HG03135 (cell line): ENCODE data around the gene PKNOX2.

Experiments
- ATAC-seq: cut with Tn5 transposase; IDR thresholded peaks from one replicate; pipeline ENCODE4 v1.9.1; 2021; ENCODE audit warnings: mild to moderate bottlenecking, moderate library complexity; ENCODE audit not compliant: unreplicated experiment

PKNOX2 gene

DNA sequence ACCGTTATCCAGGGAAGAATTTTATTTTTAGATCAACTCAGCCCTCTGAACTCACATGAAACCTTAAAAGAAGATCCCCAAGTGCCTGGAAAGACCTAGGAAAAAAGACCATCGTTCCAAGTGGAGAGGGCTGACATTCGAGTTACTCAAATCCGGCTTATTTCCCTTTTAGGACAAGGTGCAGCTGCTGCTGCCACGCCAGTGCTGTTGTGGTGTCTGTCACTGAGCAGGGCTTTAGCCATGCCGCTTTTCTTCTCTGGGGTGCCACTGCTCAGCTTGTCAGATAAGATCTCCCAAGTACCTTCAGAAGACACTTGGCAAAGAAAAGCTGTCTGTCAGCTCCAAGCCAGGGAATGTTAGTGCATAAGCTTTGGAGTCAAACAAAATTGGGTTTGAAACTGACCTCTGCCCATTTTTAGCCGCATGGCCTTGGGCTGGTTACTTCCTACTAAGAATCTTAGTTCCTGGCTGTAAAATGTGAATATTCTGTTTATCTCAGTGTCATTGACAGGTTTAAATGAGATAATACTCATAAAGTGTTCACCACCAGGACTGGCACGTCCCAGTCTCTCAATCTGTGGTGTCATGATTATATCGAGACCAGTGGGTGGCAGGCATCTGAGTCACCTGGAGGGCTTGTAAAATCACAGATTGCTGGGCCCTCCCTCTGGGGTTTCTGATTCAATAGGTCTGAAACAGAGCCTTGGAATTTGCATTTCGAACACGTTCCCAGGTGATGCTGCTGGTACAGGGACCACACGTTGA lies 117.5 kb downstream of the PKNOX2 start:
- no peak for ATAC-seq

DNA sequence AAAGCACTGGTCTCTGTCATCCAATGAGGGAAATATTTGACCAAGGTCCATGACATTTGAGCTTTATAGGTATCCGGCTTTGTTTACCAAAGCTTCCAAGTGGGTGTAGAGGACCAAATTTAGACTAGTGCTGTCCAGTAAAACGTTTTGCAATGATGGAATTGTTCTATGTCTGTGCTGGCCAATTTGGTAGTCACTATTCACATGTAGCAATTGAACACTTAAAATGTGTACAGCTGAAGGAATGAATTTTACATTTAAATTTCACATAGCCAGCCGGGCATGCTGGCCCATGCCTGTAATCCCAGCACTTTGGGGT lies 118.0 kb downstream of the PKNOX2 start:
- no peak for ATAC-seq

DNA sequence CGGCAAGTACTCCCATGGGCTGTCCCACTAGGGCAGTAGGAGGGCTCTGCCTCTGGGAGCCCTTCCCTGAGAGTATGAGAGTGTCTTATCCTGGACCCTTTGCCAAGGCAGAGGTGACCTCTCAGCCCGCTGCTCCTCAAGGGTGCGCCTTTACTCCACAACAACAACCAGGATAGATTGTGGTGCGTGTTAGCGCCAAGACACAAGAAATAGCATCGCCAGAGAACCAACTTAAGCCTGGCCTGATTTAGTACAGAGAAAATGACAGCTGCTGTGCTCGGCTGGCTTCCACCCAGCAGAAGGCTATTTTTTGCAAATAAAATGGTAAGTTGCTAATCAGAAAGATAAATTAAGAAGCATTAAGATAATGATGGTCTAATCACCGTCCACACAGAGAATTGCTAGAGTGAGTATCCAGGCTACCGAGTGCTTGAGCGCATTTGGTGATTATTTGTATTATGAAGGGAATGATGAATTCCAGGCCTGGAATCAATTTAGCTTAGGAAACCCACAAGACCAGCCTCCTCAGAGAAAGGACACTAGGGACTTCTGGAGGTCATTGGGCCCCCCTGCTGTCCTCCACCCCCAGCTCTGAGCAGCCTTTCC lies 119.8 kb downstream of the PKNOX2 start:
- no peak for ATAC-seq

DNA sequence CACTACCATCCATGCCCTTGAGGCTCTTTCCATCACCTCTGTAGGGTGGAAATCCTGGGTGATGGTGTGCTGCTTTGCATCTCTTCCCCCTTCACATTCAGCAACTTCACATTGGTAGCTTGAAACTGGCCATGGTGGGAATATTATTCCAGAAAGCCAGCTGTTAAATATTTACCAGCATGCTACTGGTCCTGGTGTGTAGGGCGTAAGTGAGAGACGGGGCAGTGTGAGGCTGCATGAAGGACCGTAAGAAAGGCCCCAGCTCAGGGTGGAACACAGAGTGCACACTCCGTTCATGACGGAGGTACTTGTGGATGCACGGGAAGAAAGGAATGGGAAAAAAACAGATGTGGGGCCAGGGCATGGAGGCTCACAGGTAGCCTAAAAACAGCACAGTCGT lies 121.3 kb downstream of the PKNOX2 start:
- no peak for ATAC-seq

DNA sequence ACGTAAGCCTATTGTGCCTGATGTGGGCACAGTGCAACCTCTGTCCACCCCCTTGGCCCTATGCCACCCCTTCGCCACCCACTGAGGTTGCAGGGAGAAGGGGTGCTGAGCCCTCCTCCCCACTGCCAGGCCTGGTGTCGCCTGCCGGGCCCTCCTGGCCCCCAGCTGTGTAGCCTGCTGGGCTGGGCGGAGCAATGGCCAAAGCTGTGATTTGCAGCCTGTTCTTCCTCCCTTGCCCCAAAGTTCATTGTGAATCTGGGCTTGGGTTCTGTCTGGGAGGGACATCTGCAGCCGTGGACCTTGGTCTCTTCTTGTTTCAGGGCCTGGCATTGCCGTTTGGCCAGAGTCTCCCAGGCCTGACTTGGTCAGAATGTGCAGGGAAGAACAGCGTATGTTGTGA lies 121.9 kb downstream of the PKNOX2 start:
- no peak for ATAC-seq

DNA sequence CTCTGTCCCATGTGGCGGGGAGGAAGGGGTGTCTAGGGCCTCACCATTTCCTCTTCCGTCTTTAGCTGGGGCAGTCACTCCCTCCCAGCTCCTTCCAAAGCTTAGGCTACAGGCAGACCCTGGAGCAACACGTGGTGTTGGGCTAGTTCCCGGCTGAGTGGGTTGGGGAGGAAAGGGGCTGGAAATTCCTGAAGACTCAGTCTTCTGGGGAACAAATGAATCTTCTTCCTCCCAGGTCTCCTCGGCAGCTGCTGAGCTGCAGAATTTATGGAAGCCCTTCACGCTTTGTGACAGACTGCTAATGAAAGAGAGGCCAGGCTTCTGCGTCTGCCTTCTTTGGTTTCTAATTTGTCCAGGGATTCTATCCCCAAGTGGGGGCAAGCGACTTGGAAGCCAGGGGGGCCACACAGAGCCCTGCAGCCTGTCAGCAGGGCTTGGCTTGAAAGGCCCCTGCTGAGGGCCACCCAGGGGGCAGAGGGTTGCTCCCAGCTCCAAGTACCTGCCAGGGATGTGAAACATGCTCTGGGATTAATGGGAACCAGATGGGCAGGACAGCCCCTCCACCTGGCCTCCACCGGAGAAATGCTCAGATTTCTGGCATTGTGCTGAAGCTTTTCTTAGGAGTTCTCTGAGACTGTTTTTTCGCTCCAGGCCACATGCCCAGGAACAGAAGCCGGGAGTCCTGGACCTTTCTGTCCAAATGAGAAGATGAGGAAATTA lies 123.1 kb downstream of the PKNOX2 start:
- no peak for ATAC-seq

DNA sequence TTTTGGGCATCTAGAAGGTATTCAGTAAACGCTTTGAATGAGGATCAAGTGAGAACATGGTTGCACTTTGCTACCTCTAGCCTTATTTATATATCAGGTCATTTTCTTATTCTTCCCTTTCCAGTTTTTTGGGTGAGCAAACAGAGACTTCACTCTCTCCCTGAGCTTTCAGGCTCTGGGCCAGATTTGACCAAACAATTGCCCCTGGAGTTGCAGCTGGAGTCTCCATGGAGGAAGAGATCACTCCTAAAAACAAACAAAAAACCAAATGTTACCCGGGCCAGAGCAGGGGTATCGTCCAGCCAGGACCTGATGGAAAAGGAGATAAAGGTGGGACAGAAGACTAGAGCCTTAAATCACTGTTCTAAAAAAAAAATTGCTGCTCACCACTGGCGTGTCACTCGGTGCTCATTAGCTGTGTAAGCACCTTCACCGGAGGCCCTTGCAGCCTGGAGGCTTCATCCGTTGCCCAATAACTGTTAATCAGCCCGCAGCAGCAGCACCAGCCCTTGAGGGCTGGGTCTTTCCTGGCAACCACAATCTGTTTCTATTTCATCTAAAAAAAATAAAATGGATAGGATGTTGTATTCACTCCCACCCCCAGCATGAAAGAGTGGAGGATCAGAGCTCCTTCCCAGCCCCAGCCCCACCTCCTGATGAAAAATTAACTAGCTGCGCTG lies 125.0 kb downstream of the PKNOX2 start:
- ATAC-seq, result no peak

DNA sequence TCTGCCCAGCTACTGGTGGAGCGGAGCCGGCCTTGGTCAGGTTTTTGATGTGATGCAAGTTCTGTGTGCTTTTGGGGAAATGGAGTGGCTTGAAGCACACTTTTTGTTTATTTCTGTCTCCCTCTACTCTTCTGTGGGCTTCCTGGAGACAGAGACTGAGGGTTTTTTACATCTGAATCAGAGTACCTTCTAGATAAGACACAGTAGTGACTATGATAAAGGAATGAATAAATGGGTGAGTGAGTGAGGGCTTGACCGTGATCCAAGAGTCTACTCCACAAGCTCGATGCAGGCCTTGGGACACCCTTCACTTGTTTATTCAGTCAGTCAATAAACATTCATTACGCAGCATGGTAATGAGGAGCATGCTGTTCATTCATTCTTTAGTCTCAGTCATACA lies 125.7 kb downstream of the PKNOX2 start:
- no peak for ATAC-seq

DNA sequence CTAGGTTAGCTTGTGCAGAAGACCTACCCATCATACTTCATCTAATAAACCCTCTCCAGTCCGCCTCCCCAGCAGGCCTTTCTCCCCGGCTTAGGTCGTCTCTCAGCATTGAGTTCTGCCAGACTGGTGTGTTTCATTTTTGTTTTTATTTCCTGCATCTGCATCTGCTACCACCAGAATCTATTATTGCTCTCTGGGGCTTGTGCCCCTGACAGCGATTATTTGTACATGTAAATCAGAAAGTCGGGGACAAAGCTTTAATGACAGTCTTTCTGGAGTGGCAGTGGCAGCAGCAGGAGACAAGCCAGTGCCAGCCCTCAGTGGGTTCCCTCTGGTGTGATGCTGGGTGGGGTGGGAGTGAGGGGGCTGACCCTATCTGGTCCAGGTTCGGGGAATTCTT lies 127.5 kb downstream of the PKNOX2 start:
- ATAC-seq, result no peak

DNA sequence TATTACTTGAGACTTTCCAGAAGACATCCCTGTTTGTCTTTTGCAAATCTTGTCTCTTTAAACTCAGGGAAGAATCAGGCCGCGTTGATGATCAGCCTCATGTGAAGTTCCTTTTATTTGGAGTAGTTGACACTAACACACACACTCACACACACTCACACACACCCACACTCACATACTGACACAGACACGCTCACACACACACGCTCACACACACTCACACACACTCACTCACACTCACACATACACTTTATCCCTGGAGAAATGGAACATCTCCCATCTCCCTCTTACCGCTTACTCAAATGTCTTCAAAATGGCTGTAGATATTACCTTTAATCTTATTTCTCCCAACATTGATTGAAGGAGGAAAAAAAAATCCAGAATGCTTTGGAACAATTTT lies 129.0 kb downstream of the PKNOX2 start:
- no peak for ATAC-seq

DNA sequence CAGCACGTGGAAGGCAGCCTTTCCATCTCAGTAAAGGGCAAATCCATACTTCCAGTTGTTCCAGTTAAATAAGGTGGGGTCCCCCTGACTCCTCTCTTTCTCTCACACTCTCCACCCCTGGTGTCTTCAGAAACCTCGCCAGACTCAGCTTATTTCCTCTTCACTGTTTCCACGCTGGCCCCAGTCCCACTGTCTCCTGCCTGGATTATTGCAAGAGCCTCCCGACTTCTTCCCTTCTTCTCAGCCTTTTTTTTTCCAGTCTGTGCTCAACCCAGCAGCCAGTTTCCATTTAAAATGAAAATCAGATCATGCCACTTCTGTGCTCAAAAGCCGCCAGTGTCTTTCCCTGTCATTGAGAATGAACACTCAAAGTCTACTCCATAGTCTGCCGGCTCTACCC lies 131.4 kb downstream of the PKNOX2 start:
- no peak for ATAC-seq

DNA sequence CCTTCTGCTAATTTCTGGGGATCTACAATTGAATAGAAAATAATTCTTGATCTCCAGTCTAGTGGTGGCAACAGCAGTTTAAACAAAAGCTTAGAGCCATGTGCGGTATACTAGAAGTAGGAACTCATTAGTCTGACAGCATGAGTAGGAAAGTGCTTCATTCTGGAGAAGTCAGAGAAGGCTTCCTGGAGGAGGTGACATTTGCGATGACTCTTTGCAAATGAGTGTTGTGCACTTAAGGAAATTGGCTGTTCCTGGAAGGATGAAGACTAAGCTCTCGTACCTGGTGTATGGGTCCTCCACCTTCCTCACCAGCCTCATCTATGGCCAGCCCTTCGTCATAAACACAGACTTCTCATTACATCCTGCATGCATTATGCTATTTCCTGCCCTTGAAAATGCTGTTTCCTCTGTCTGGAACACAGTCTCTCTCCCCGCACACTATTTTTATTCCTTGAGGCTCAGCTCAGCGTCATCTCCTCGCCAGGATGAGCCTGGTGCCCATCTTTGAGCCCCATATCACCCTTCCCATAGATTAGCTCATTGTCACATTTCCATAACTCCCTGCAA lies 132.9 kb downstream of the PKNOX2 start:
- no peak for ATAC-seq

DNA sequence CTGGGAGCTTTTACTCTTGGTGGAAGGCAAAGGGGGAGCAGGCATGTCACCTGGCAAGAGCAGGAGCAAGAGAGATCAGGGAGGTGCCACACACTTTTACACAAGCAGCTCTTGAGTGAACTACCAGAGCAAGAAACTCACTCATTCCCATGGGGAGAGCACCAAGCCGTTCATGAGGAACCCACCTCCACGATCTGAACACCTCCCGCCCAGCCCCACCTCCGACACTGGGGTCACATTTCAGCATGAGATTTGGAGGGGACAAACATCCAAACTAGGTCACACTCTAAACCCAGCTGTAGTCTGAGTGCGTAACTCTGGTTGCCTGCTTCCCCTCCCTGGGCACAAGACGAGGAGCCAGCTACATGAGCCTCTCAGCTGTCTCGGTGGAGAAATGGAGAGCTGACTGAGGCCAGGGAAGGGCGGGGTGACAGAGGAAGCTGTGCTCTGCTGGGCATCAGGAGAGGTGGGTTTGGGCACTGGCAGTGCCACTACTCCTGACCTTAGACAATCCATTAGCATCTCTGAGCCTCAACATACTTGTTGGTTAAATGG lies 134.6 kb downstream of the PKNOX2 start:
- no peak for ATAC-seq

DNA sequence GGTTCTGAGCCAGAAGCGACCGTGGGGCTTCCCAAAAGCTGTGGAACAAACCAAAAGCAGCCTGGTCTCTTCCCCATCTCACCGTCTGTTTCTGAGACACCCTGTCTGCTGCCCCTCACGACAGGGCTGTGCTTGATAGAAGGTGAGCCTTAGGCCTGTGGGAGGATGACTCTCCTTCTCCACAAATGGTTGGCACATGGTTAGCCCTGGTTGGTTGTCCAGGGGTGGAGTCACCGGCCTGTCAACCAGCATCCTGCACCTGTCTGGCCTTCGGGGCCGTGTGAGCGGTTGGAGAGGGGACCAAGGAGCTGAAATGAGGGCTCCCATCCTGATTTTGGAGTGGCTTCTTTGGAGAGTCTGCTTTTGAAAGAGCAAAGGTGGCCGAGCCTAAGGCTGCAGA lies 135.3 kb downstream of the PKNOX2 start:
- no peak for ATAC-seq

DNA sequence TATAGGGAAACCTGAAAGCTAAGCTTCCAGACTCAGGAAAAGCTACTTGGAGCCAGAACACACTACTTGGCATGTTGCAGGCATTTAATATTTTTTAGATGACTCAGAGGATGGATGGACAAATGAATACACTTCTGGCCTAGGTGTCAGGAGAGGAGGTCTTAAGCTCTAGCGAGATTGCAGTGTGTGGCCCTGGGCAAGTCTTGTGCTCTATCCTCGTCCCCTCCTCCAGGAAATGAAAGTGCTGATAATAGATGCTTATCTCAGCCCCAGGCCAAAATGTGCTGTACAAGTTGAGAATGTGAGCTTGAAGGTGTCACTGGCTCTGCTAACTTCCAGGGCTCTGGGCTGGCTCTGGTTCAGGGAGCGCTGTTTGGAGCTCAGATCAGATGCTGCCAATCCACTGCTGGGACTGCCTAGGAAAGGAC lies 136.3 kb downstream of the PKNOX2 start:
- no peak for ATAC-seq

DNA sequence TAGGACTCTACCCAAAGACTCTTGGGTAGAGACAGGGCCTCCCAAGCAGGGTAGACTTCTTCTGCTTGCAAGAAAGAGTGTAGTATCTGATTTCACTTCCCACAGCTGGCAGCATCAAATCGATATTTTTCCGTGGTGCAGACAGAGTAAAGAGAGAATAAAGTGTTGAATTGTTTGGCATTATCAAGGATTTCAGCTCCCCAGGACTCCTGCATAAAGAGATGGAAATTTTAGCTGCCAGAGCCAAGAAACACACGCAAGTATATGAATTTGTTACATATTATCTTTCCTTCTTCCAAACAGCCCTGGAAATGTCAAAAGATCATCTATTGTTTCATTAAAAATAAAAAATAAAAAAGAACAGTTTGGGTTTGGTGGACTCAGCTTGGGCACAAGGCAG lies 136.8 kb downstream of the PKNOX2 start:
- ATAC-seq, result no peak

DNA sequence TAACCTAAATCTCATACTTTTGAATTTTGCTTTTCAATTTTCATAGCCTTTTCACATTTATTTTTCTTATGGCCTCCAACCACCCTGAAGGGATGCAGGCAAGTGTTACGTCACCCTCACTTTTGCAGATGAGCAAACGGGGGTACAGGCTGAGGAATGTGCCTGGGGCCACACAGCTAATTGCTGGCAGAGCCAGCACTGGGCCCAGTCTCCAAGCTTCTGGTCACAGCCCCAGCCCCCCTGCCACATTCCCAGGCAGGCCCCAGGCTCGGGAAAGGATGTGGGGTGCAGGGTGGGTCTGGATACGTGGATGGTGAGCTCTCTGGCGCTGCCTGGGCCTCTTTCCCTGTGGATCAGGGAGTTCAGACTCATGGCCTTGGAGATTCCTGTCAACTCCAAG lies 138.6 kb downstream of the PKNOX2 start:
- ATAC-seq, result no peak

DNA sequence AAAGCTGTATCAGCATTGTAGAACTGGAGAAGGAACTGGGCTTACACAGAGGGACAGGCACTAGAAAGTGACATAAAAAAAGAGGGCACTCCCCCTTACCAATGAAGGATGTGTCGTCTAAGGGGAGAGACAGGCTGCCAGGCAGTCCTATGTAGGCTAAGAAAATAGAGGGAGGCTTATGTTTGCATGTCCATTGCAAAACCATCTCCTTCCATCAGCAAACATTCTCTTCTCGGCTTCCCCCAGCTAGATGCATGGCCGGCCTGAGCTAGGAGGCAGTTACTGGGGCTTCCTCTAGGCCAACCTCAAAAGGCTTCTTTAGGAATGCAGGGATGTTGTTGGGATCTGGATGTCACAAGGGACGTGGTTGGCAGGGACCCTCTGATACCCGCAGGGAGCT lies 139.1 kb downstream of the PKNOX2 start:
- no peak for ATAC-seq

DNA sequence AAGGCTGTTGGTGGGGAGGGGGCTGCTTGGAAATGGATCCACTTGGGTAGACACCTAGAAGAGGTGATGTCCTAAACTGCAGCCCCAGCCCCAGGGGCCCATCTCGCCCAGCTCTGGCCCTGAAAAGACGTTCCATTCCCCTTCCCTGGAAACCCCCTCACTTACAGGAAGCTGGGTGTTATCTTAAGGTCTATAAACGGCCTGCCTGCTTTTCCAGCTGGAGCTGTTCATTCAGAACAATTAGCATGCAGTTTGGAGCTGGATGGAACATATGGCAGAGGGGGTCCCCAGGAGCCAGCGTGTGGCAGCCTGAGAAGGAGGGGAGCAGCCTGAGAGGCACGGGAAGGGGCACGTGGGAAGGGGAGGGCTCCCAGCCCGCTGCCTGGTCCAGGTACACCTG lies 139.6 kb downstream of the PKNOX2 start:
- ATAC-seq, result no peak

DNA sequence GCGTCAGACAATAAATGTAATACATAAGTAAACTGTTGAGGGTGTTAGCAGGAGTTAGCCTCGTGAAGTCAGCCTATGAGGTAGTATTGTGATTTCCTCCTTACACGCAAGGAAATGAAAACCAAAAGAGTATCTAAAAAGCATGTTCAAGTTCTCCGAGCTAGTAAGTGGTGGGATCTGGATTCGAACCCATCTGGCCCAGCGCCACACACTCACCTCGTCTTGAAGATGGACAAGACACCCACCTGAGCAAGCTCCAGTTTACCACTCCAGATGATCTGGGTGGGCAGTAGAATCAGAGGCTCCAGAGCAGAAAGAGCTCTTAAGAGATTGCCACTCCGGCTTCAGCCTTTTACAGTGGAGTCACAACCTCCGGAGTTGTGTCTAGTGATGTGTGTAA lies 140.3 kb downstream of the PKNOX2 start:
- no peak for ATAC-seq

DNA sequence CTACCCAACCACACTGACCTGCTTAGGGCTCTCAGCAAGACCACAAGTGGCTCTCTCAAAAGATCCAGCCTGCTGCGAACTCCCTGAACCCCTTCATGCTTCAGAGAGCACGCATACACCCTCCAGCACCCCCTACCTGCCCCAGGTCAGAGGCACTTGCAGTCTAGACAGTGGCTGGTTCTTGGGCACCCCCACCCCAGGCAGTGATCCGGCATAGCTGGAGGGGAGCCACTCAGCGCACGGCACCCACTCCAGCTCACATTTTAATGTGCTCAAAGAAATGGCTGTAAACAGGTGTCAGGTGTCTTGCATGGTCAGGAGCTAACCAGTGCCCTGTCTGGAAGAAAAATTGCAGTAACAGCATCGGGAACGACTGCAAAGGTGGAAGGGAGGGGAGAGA lies 140.8 kb downstream of the PKNOX2 start:
- no peak for ATAC-seq
